ENCODE results near the gene HIVEP3.

Gene HIVEP3

GRCh38 chr1:41487126-41488039, 431.3 kb downstream of the HIVEP3 start:
- DNase-seq = no peak

GRCh38 chr1:41486371-41487125, 432.2 kb downstream of the HIVEP3 start:
- no peak for DNase-seq

- no peak for DNase-seq
Measured at GRCh38 chr1:41486053-41486370, 432.7 kb downstream of the HIVEP3 start.

- DNase-seq = no peak
Measured at GRCh38 chr1:41485605-41486004, 433.1 kb downstream of the HIVEP3 start.

GRCh38 chr1:41484402-41485241, 434.1 kb downstream of the HIVEP3 start, which contains the start of gene EDN2:
Gene EDN2, minus strand, starts transcription at chr1:41484683. Its CDS starts 82 bp downstream, at chr1:41484601.
- peak; percentile 56 for DNase-seq

- no peak for DNase-seq
Measured at GRCh38 chr1:41483960-41484401, 434.7 kb downstream of the HIVEP3 start.

GRCh38 chr1:41483001-41483850, 435.5 kb downstream of the HIVEP3 start:
- no peak for DNase-seq

- peak; percentile 48 for DNase-seq
Measured at GRCh38 chr1:41482001-41482765, 436.5 kb downstream of the HIVEP3 start.

GRCh38 chr1:41481109-41481775, 437.5 kb downstream of the HIVEP3 start:
- no peak for DNase-seq

GRCh38 chr1:41480204-41481108, 438.3 kb downstream of the HIVEP3 start:
- no peak for DNase-seq

GRCh38 chr1:41479808-41480160, 438.9 kb downstream of the HIVEP3 start:
- no peak for DNase-seq

GRCh38 chr1:41479000-41479807, 439.5 kb downstream of the HIVEP3 start:
- DNase-seq = no peak

GRCh38 chr1:41478118-41478748, 440.5 kb downstream of the HIVEP3 start:
- no peak for DNase-seq

- no peak for DNase-seq
Measured at GRCh38 chr1:41476807-41477361, 441.8 kb downstream of the HIVEP3 start.

- no peak for DNase-seq
Measured at GRCh38 chr1:41475859-41476567, 442.7 kb downstream of the HIVEP3 start.

GRCh38 chr1:41475346-41475745, 443.4 kb downstream of the HIVEP3 start:
- no peak for DNase-seq
